HG02970 (cell line): ENCODE measurements around the gene SOCS7.

Experiments used
- ATAC-seq: cut with Tn5 transposase; IDR thresholded peaks from one replicate; pipeline ENCODE4 v1.9.1; 2021; ENCODE audit warnings: mild to moderate bottlenecking, moderate library complexity, moderate number of reproducible peaks; ENCODE audit not compliant: unreplicated experiment, low FRiP score

SOCS7 gene

DNA sequence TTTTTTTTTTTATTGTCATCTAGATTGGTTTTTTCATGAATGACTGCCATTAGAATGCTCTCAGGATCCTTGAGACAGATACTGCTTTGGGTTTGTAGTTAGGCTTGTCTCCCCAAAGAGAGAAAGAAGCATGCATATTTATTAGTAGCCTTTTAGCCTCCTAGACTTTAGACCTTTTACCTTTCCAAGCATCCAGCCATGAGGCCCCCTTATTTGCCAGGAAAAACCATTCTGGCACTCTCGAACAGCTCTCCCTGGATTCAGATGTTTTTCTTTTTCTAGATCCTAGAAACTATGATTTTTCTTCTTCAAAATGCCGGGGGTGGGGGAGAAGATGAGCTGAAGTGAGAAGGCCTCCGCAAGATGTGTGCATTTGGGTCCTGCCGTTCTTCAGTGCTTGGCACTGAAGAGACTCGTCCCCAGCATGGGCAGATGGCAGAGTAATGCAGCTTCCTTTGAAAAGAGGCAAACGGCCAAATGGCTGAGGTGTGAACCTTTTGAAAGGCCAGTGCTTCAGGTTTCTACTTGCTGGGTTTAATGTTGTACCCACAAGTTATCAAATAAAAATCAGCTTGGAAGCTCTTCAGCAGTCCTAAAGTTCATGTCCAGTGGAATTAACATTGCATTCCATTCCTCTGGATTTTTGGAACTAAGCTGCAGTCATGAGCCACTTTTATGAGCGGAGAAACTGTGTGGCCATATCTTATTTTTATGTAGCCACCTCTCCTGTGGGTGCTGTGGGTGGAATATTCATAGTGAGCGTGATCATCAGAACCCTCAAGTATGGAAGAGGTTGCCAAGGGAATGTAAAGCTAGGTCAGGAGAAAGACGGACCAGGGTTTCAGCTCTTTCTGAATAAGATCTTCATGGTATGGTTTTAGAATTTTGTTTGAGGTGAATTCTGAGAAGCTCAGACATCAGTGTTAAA, 7.2 kb downstream of the SOCS7 start:
- no peak for ATAC-seq

DNA sequence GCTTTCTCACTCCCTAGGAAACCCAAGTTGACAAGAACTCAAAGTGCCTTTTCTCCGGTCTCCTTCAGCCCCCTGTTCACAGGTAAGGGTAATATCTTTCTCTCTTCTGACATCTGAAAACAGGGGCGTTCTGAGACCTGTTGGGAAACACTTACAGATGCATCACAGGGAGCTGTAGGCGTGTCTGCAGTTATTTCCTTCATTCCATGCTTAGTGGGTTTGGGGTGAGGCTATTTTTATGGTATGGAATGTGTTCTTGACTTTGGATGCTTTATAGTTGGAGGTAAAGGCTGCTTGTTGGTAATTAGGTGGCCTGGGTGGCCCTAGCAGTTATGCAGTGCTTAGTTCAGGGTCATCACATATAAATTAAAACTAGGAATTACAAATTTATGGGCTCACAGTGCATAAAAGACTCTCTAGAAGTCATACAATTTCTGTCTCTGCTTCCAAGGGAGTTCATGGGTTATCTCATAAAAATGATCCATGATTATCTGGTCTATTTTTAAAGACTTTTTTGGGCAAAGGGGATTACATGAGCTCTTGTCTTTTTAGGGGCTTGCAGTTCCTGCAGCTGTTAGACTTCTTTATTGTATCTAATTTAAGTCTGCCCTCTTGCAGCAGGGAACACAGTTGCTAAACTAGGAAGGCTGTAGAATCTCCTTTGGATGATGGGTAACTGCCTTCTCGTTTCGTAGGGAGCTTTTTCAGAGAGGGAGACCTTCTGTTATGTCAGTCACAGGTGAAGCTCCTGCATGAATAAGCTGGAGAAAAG, 10.2 kb downstream of the SOCS7 start:
- no peak for ATAC-seq

DNA sequence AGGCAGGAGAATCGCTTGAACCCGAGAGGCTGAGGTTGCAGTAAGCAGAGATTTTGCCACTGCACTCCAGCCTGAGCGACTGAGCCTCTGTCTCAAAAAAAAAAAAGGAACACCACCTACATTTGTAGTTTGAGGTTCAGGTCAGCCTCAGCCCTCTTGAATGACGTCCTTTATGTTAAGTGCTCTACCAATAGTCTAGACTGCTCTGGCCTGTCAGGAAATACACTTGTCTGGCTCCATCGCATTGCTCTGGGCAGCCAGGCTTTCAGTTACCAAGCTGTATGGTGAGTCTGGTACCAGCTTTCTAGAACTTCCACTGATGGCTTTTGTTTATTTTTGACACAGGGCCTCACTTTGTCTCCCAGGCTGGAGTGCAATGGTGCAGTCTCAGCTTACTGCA, 11.4 kb downstream of the SOCS7 start:
- ATAC-seq: no peak

DNA sequence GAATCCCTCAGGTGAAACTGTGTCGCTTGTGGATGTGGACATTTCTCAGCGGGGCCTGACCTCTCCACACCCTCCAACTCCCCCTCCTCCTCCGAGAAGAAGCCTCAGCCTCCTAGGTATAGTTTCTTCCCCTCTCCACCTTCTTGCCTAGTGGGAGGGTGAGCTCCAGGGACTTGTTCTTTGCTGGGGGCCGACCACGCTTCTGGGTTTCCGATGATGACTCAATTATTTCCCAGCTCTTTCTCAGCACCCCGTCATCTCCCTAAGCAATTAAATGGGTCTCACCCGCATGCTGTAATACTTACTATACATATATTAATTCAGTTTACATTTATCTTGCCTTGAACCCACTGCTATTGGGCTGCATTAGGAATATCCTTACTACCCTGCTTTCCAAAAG, 13.1 kb downstream of the SOCS7 start:
- ATAC-seq: no peak

DNA sequence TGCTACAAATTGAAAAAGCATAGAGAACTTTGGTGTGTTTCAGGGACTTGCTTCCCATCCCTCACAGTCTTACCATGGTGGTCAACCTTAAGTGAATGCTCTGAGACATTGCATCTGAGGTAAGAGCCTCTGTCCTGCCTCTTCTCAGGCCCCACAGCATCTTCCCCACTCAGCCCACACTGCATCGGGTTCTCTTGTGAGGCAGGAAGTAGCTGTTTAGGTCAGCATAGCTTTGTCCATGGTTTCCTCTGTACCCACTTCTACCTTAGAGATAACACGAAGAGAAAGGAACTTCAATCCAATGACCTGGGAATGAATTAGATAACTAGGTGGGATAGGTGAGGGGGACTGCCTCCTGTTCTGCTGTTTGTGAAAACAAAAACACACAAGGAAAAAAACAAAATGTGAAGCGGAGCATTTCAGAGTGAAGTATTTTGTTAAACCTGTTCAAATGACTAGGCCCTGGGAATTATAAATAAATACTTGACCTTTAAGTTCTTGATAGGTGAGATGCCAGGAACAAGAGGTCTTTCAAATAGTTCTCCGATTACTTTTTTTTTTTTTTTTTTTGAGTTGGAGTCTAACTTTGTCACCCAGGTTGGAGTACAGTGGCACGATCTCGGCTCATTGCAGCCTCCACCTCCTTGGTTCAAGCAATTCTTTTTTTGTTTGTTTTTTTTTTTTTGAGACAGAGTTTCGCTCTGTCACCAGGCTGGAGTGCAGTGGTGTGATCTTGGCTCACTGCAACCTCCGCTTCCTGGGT, 17.7 kb downstream of the SOCS7 start:
- no peak for ATAC-seq

DNA sequence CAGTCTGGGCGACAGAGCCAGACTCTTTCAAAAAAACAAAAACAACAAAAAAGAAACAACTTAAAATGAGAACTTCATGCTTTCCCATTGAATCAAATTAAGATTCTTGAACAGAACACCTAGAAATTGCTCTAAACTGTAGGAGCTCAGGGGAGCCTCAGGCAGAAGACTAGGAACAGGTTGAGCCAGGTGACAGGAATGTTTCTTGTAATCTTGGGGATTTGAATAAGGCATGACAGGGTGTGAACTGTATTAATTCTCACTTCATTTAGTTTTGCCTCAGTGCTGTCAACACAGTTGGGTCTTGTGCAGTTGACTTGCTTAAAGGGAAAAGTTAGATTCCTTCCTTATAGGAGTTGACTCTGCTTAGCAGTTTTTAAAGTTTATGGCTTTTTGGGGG, 27.8 kb downstream of the SOCS7 start:
- no peak for ATAC-seq

DNA sequence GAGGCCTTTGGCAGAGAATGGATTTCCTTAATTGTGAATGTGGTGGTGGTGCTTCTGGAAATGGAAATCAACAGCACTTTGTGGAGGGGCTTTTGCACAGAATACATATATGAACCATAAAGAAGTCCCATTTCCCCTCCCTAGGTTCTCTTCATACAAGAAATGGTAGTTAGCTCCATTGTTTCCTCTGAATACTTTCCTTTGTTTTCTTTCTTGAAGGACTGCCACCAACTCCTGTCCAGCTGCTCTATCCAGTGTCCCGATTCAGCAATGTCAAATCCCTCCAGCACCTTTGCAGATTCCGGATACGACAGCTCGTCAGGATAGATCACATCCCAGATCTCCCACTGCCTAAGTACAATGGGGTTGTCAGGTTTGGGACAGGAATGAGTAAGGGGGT, 43.4 kb downstream of the SOCS7 start:
- no peak for ATAC-seq

DNA sequence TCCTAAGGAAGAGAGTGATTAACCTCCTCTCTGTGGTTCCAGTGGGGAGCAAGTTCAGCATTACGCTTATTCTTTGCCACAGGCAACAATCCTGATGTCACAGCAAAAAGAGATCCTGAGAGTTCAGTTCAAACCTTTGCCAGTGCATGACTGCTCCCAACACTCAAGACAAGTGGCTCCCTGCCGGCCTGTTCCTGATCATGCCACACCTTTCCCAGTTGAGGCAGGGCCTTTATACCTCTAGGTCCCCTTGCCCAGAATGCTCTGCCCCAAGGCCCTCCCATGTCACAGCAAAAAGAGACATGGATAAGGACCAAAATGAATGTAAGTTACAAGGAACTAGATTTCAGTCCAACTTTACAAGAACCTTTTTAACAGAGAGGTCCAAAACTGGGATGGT, 45.6 kb downstream of the SOCS7 start:
- ATAC-seq: no peak

DNA sequence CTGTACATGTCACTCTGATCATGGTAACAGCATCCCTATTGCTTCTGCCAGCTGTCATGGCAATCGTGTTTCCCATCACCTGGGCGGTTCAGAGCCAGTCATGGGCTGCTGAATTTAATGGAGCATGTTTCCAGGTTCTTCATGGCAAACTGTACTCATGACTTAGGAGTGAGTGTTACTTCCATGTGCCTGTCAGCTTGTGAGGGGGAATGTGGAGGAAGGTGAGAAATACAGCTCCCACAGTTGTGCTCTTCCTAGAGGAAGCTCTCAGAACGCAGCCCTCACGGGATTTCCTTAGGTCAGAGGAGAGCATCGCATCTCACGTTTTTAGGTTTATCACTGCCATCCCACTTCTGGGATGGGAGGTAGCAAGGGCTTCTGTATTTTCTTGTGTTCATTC, 48.6 kb downstream of the SOCS7 start:
- no peak for ATAC-seq

DNA sequence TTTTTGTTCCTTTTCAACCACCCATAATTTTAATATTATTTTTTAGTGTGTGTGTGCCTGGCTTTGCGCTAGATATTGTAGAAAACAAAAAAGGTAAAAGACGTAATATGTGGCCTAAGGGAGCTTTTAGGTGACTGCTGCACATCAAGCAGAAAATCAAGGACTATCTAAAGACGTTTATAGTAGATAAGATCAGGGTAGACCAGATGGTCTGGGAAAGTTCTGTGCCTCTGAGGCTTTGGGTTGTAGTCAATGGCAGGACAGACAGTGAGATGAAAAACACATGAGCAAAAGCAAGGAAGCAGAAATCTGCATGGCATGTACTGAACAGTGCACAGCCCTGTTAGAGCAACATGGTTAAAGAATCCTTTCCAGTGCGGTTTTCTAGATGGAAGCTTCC, 49.8 kb downstream of the SOCS7 start:
- ATAC-seq: no peak

DNA sequence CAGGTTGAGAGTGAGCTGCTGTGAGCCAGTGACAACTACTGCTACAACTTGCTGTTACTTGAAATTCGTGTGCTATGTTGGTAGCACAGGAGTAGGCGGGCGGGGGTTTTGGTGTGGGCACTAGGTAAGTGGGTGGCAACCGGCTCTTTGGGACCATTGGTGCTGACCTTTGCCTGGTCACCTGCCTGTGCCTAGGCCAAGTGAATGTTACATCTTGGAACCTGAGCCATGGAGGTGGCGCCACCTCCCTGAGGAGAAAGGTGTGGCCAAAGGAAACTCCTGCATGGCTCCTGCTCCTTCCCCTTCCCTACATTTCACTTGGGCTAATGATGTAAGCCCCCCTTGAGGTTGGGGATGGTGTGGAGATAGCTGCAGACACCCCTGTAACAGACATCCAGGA, 51.3 kb downstream of the SOCS7 start:
- no peak for ATAC-seq

DNA sequence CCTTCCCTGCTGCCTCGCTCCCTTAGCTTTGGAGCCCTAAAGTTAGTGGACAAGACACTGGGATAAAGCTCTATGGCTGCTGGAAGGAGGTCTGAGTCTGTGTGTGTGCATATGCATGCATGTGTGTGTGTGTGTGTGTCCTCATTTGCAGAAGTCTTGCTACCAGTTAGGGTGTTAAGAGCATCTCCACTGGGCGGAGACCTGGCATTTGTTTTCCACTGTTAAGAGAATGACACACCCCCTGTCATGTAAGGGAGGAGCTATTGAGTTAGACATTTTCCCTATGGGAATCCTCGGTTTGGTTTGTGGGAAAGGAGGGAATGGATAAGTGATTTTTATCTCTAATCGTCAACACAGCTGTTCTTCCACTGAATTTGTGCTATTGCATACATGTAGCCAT, 51.8 kb downstream of the SOCS7 start:
- ATAC-seq: no peak

DNA sequence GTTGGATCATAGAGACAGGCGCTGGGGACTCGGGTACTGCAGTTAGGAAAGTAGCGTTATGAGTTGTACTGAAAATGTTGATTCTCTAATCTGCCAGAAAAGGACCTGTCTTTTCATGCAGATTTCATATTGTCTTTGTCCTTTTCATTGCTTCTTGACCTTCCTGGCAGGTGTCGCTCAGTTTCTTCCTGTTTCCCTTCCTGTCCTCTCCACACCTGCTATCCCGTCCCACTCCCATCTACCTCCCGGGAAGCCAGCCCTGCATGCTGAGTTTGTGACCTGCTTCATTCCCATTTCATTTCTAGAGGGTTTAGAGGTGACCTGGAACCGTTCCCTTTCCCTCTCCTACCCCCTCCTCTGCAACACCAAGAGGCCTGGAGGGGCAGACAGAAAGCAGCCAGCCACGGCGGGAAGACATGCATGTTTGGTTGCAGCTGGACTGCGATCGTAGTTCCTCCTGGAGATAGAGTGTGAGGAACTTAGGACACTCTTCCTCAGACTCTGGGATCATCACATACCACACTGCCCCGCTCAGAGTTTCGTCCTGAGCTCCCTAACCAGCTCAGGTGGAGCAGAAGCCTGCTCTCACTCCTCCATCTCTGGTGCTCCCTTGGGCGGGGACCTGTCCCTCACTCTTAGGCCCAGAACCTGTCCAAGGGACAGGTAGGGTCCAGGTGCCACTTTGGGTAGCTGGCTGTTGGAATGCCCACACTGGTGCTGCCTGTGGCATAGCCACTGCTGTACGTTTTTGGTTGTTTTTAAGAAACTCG, 52.7 kb downstream of the SOCS7 start:
- ATAC-seq: no peak

DNA sequence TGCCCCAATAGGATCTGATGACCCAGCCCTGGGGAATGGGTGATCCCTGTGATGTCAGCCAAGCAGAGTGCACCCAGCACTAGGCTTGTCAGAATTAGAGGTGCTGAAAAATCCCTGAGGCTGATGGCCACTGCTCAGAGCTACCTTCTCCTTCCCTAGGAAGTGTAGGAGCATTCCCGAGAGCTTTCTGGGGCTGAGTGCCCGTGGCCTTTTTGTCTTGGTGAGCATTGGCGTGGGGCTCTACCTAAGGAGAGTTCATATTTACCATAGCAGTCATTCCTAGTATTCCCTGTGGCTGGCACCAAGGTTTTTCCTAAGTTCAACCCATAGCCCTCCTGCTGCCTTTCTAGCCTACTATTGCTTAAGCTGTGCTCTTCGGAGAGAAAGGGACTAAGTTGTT, 54.0 kb downstream of the SOCS7 start:
- ATAC-seq: no peak

DNA sequence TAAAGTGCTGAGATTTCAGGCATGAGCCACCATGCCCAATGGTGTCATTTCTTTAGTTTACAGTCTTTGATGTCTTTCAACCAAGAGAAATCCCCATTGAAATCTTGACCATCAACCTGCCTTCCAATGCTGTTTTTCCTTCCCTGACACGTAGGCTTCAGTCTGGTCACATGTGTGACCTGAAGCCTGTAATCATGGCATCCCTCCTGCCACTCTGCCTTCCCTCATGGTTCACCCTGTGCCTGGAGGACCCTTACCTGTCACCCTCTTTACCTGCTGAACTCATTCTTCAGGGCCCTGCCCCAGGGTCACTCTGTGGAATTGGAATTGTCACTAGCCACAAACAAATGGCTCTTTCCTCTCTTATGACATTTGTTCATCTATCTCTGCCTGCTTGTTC, 58.6 kb downstream of the SOCS7 start:
- no peak for ATAC-seq

DNA sequence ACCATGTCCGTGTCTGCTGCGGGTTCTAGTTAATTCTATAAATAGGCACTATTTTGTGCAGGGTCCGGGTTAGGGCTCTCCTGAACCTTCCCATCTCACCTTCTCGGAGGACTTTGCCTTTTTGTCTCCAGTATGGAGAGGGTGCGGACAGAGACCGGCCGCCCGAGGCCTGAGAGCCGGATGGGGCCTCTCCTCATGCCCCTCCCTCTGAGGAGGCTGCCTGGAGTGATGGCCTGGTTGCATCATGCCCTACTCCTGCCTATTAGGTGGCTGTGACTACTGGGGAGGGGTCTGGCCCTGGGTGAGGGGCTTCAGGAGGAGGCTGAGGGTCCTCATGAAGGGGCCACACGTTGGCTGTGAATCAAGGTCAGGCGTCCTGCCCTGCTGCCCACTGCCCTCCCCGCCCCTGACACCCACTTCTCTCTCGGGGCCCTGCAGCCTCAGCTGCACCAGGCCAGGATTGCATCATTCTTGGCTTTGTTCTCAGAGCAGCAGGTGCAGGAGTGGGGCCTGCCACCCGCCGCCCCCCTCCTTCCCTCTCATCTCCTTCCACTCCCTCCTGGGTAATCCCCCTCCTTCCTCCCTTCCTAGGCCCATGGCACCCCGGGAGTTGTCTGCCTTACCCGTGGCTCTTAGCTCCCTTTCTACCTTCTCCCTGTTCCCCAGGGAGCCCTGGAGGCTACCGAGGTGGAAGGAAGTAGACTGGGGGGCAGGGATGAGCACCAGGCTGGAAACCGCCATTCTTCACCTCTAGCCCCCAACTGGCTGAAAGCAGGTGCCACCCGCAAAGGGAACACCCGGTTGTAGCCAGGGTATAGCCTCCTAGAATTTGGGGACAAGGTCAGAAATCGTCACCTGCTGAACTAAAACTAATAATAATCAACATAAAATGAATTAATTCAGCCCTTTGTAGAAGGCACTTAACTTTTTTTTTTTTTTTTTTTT, 63.9 kb downstream of the SOCS7 start:
- ATAC-seq: no peak

DNA sequence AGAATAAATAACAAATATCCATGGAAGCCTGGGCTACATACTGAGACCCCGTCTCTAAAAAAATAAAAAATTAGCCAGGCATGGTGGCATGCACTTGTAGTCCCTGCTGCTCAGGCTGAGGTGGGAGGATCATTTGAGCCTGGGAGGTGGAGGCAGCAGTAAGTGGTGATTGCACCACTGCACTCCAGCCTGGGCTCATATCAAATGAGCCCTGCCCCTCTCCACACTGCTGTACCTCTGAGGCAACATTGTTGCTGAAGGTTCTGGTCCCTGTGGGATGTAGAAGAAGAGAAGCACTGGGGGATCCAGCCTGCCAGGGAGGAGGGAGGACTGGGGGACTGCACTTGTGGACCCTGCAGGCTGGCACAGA, 65.2 kb downstream of the SOCS7 start:
- ATAC-seq: no peak

DNA sequence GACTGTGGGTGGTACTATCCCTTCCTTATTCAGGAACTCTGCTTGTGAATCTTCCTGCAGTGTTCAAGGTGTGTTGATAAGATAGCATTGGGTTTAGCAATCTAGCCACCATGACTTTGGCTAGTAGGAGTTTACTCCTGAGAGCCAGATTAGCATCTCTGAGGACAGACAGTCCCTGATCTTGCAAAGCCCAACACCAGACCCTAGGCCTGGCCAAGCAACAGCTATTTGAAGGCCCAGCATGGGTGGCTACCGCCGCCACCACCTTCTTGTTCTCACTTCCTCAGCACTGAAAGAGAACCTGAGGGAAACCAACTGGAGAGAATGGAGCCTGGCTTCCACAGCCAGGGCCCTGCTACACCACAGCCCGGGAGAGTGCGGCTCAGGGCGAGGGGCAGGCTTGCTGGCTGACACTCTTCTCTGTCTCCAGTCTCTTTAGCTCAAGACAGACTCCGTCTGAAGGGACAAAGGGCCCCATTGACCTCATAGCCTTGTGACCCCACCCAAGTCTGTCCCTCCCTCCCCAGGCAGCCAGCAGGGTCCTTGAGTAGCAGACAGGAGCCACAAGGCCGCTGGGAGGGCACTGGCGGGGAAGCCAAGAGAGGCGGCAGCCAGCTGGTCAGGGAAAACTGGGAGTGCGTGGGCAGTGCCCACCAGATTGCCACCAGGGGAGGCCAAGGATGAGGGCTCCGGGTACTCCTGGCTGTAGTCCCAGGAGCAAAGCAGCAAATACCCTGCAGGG, 65.7 kb downstream of the SOCS7 start:
- no peak for ATAC-seq
